ENCODE results near the gene RANGRF.
"Not testable (repeated sequence)": the region's sequence is repeated elsewhere in the genome, so short reads cannot be mapped to it uniquely, and the experiment has no call there.

Gene RANGRF

GRCh38 chr17:8288336-8289102 lies at the start of gene RANGRF:
Gene RANGRF (plus strand): TSS chr17:8288670. CDS start chr17:8288789, 119 bp downstream.
- in situ Hi-C loops (cut with MboI; ENCODE audit: low pct_unique_long_range_greater_than_20kb, low sequenced_read_pairs, unreplicated experiment) = no loop called here
- TF ChIP-seq CTCF (IDR thresholded peaks at IDR 0.05; ENCODE audit: extremely low read depth, insufficient read depth, missing control alignments) = no peak
- peak; percentile 95 for DNase-seq (ENCODE audit: low spot score)

DNA sequence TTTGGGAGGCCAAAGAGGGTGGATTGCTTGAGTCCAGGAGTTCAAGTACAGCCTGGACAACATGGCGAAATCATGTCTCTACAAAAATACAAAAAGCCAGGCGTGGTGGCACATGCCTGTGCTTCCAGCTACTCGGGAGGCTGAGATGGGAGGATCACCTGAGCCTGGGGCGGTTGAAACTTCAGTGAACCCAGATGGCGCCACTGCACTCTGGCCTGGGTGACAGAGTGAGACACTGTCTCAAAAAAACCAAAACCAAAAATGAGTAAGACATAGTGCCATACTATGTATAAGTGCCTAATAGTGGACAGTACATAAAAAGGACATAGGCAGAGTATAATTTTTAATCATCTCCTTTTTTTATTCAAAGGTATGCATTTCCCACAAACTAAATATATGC lies 44.6 kb upstream of the RANGRF start:
- no peak for DNase-seq (ENCODE audit: low spot score)
- in situ Hi-C loops (cut with MboI; ENCODE audit: low pct_unique_long_range_greater_than_20kb, low sequenced_read_pairs, unreplicated experiment) = no loop called here
- TF ChIP-seq CTCF (IDR thresholded peaks at IDR 0.05; ENCODE audit: extremely low read depth, insufficient read depth, missing control alignments) = no peak

GRCh38 chr17:8244768-8245167 lies 43.7 kb upstream of the RANGRF start:
- TF ChIP-seq CTCF (IDR thresholded peaks at IDR 0.05; ENCODE audit: extremely low read depth, insufficient read depth, missing control alignments) = no peak
- DNase-seq (ENCODE audit: low spot score) = no peak
- in situ Hi-C loops (cut with MboI; ENCODE audit: low pct_unique_long_range_greater_than_20kb, low sequenced_read_pairs, unreplicated experiment) = no loop called here

DNA sequence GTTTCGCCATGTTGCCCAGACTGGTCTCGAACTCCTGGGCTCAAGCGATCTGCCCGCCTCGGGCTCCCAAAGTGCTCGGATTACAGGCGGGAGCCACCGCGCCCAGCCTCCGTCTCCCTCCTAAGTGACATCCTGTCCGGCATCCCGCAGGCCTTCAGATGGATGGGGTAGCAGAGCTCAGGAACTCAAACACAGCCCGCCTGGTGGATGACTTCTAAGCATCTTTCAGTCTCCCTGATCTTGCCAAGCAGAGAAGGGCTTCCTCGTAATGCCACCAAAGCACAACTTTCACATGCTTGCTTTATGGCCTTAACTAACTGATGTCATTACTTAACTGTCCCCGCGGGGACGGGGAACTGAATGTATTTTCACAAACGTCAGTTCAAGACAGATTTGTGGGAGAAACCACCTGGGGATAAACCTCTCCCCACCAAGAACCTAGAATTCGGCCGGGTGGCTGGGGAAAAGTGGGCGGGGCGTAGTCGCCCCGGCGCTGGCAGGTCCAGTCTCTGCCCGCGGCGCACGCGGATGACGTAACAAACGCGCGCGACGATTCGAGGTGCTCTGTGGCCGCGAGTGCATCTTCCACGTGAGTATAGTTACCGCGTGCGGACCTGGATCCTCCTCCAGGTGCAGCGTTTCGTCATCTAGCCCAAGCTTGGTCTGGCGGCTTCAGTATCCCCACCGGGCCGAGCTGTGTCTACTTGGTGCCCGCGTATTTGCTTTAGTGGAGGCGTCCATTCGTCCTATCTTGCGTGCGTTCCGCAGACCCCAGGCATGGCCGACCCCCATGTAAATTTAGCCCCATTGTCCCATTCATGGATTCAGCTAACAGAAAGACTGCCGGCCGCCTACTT lies 39.5 kb upstream of the RANGRF start, which contains the start of gene PFAS:
Gene PFAS, plus strand, starts transcription at position 539 of the 857 bp plus-strand sequence. CDS start 4,649 bp downstream, outside the sequence.
- TF ChIP-seq CTCF (IDR thresholded peaks at IDR 0.05; ENCODE audit: extremely low read depth, insufficient read depth, missing control alignments) = no peak
- in situ Hi-C loops (cut with MboI; ENCODE audit: low pct_unique_long_range_greater_than_20kb, low sequenced_read_pairs, unreplicated experiment) = no loop called here
- DNase-seq (ENCODE audit: low spot score) = peak; percentile 93

DNA sequence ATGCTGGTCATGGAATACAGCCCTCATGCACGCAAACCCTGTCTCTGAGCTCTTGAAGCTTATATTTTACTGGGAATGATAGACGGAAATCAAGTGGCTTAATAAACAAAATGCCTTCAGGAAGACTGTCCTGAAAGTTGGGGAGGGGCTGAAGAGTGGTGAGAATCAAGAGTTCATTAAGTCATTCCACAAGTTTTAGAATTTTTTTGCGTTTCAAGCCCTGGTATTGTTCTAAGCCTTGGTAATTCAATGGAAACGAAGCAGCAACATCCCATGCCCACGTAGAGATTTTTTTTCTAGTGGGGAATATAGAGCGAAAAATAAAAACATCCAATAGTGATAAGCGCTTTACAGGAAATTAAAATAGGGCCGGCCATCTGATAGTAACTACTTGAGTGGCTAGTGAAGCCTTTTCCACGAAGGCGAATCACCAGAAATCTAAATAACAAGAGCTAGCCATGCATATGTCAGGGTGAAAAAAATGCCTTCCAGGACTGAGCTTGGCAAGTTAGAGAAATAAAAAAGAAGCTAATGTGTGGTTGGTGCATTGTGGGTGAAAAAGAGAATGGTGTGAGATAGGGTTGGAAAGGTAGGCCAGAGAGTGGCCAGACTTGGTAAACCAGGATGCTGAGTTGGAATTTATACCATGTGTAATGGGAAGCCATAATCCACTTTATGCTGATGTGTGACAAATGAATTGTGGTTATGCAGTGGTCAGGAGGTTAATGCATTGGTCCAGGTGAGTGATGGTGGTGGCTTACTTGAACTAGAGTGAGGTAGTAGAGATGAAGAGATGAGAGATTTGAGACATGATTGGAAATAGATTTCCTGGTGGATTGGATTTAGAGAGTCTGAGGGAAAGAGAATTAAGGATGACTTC lies 38.6 kb upstream of the RANGRF start:
- in situ Hi-C loops (cut with MboI; ENCODE audit: low pct_unique_long_range_greater_than_20kb, low sequenced_read_pairs, unreplicated experiment) = no loop called here
- DNase-seq (ENCODE audit: low spot score) = no peak
- no peak for TF ChIP-seq CTCF (IDR thresholded peaks at IDR 0.05; ENCODE audit: extremely low read depth, insufficient read depth, missing control alignments)

GRCh38 chr17:8251411-8251810 lies 37.1 kb upstream of the RANGRF start:
- in situ Hi-C loops (cut with MboI; ENCODE audit: low pct_unique_long_range_greater_than_20kb, low sequenced_read_pairs, unreplicated experiment); DNase-seq (ENCODE audit: low spot score): not testable (repeated sequence)
